ENCODE measurements around the gene RPS16. TPM values are rescaled to one million over a fixed set of nuclear protein-coding genes. Genes with fewer than 3 reads are reported as not detected.

RPS16 gene
- total RNA-seq, 1 donor from 2014 or later, result 2,020 TPM

- Mint-ChIP-seq H3K4me3 (no peak overlapping the region), H3K4me1 (no peaks in the 10 kb centered on the region), H3K27ac (ENCODE audit: unreplicated experiment) (no peak overlapping the region), H3K9me3 (no peaks in the 10 kb centered on the region), H3K27me3 (ENCODE audit: low read depth) (no peaks in the 10 kb centered on the region), H3K36me3 (ENCODE audit: low read depth) (peaks cover 16% of the 10 kb centered on the region)
- no peak for DNase-seq (ENCODE audit: low read depth, low spot score)
- TF ChIP-seq, protein P1, sequence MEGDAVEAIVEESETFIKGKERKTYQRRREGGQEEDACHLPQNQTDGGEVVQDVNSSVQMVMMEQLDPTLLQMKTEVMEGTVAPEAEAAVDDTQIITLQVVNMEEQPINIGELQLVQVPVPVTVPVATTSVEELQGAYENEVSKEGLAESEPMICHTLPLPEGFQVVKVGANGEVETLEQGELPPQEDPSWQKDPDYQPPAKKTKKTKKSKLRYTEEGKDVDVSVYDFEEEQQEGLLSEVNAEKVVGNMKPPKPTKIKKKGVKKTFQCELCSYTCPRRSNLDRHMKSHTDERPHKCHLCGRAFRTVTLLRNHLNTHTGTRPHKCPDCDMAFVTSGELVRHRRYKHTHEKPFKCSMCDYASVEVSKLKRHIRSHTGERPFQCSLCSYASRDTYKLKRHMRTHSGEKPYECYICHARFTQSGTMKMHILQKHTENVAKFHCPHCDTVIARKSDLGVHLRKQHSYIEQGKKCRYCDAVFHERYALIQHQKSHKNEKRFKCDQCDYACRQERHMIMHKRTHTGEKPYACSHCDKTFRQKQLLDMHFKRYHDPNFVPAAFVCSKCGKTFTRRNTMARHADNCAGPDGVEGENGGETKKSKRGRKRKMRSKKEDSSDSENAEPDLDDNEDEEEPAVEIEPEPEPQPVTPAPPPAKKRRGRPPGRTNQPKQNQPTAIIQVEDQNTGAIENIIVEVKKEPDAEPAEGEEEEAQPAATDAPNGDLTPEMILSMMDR (conservative IDR thresholded peaks at IDR 0.05), result no peak
These were observed 36.2 kb upstream of the RPS16 start for GRCh38 chr19:39471756-39472536.

DNA sequence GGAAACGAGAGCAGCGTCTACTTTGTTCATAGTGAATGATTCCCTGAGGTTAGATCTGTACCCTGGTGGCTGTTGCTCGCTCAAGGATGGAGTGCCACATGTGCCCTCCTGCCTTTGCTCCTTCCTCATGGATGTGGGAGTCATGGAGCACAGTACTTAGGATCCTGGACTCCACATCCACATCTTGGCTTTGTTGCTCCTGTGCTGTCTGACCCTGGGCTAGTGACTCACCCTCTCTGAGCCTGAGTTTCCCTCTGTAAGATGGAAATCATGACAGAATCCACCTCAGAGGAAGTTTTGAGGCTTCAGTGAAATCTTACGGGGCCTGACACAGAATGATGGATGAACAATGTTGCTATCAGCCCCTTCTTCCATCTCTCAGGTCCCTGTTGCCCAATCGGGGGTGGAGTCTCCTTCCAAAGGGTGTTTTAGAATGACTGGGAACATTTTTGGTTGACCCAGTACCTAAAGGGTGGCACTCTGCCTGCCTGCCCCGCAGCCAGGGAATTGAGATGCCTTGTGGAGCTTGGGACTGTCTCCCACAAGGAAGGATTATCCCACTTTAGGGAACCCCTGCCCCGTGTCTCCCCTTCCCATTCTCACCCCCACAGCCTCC lies 35.1 kb upstream of the RPS16 start:
- TF ChIP-seq, protein P1 (conservative IDR thresholded peaks at IDR 0.05), result no peak
- H3K4me1 Mint-ChIP-seq, result no peaks in the 10 kb centered on the region
- no peak overlapping the region for H3K27ac Mint-ChIP-seq (ENCODE audit: unreplicated experiment)
- H3K4me3 Mint-ChIP-seq, result no peak overlapping the region
- no peaks in the 10 kb centered on the region for H3K9me3 Mint-ChIP-seq
- H3K27me3 Mint-ChIP-seq (ENCODE audit: low read depth), result no peaks in the 10 kb centered on the region
- DNase-seq (ENCODE audit: low read depth, low spot score), result no peak
- H3K36me3 Mint-ChIP-seq (ENCODE audit: low read depth), result peaks cover 14% of the 10 kb centered on the region

- H3K4me3 Mint-ChIP-seq, result no peak overlapping the region
- H3K4me1 Mint-ChIP-seq, result no peaks in the 10 kb centered on the region
- H3K36me3 Mint-ChIP-seq (ENCODE audit: low read depth), result peaks cover 12% of the 10 kb centered on the region
- peak overlapping the region; percentile 25 for H3K27ac Mint-ChIP-seq (ENCODE audit: unreplicated experiment)
- no peaks in the 10 kb centered on the region for H3K27me3 Mint-ChIP-seq (ENCODE audit: low read depth)
- TF ChIP-seq, protein P1 (conservative IDR thresholded peaks at IDR 0.05), result no peak
- DNase-seq (ENCODE audit: low read depth, low spot score), result no peak
- H3K9me3 Mint-ChIP-seq, result no peaks in the 10 kb centered on the region
These were observed 33.8 kb upstream of the RPS16 start for GRCh38 chr19:39469567-39469966.

GRCh38 chr19:39469036-39469435 lies 33.3 kb upstream of the RPS16 start:
- Mint-ChIP-seq H3K27me3 (ENCODE audit: low read depth) (no peaks in the 10 kb centered on the region), H3K4me1 (no peaks in the 10 kb centered on the region), H3K9me3 (no peaks in the 10 kb centered on the region), H3K27ac (ENCODE audit: unreplicated experiment) (no peak overlapping the region), H3K4me3 (no peak overlapping the region), H3K36me3 (ENCODE audit: low read depth) (peaks cover 7% of the 10 kb centered on the region)
- DNase-seq (ENCODE audit: low read depth, low spot score), result no peak
- TF ChIP-seq, protein P1 (conservative IDR thresholded peaks at IDR 0.05), result no peak

- TF ChIP-seq, protein P1 (conservative IDR thresholded peaks at IDR 0.05), result no peak
- no peaks in the 10 kb centered on the region for H3K27me3 Mint-ChIP-seq (ENCODE audit: low read depth)
- H3K36me3 Mint-ChIP-seq (ENCODE audit: low read depth), result peaks cover 7% of the 10 kb centered on the region
- no peak overlapping the region for H3K27ac Mint-ChIP-seq (ENCODE audit: unreplicated experiment)
- H3K9me3 Mint-ChIP-seq, result no peaks in the 10 kb centered on the region
- no peak for DNase-seq (ENCODE audit: low read depth, low spot score)
- no peak overlapping the region for H3K4me3 Mint-ChIP-seq
- no peaks in the 10 kb centered on the region for H3K4me1 Mint-ChIP-seq
These were observed 32.2 kb upstream of the RPS16 start for GRCh38 chr19:39467941-39468340.
